ENCODE results near the gene HBEGF.

- TF ChIP-seq CTCF (optimal IDR thresholded peaks at IDR 0.05 in 1 of 3, IDR thresholded peaks at IDR 0.05 in 1 of 3, conservative IDR thresholded peaks at IDR 0.05 in 1 of 3; ENCODE audit: extremely low read depth in 1 of 3, insufficient read depth in 2 of 3, low read length in 3 of 3): no peak
- no peak for TF ChIP-seq EZH2 (IDR thresholded peaks at IDR 0.05; ENCODE audit: low read length)
Measured at GRCh38 chr5:140340605-140341121, 5.7 kb downstream of the HBEGF start.

Measured in keratinocyte (primary cell).